Ecto neural progenitor cell (in vitro differentiated cells): ENCODE data around the gene LMAN2.

ENCODE experiments used
- DNase-seq: peaks from one replicate; pipeline ENCODE4 v3.0.0-alpha.2; 2018; ENCODE audit warnings: low spot score

LMAN2 gene

GRCh38 chr5:177325868-177326381, 25.5 kb downstream of the LMAN2 start:
- no peak for DNase-seq

DNA sequence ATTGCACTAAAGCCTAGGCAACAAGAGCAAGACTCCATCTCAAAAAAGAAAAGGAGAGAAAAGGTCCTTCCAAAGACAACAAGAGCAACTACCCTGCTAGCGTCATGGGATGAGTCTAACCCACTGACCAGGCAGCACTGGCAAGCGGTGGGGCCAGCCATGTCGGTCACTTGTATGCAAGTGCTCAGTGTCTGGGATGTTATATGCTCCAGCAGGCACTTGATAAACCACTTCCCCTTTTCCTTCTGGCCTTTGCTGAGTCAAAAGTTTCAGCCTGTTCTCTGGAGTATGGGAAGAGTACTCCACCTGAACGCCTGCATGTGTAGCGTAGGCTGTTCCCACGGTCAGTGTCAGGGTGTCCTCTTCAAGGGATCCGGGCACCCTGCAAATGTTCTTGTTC, 30.6 kb downstream of the LMAN2 start:
- no peak for DNase-seq

DNA sequence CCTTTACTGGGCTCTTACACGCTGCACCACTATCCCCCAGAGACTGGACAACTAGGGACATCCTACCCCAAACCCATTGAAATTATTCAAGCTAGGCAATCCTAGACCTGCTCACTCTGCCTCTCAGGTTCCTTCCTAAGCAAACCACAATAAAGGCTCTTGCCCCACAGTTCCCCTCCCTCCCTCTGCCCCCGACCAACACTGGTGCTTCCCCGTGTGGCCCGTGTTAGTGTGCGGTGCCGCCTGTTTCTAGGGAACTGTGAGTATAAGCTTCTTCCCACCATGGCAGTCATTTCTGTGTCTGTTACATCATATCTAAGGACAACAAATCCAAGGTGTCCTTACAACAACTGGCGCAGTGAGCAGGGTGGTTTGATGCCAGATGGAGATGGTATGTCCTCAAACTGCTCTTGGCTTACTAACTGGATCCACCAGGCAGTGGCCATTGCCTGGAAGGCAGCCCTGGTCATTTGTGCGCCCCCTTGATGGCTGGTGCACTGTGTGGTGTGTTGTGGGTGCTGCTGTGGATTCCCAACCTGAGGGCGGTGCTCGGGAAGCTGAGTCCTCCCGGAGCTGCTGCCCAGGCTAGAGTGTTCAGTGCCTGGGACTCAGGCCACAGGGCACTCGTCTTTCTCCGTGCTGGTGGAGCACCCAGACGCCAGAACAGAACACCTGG, 31.4 kb downstream of the LMAN2 start:
- no peak for DNase-seq

DNA sequence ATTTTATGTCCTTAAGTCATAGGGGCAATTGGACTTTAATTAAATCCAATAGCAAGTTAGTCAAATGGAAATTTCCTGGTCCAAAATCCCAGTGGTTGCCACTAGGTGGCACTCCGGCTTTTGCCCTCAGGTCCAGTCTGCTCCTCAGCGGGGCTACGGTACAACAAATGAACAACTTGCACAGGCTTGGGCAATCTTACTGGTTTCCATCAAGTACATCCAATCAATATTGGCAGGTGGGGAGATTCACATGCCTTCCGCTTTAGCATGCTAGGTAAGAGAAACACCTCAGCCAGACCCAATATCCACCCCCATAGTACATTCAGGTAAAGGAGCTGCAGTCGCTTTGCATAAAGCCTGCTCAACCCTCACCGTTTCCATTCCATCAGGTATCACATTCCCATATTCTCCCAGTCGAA, 33.5 kb downstream of the LMAN2 start:
- DNase-seq = peak; percentile 72

DNA sequence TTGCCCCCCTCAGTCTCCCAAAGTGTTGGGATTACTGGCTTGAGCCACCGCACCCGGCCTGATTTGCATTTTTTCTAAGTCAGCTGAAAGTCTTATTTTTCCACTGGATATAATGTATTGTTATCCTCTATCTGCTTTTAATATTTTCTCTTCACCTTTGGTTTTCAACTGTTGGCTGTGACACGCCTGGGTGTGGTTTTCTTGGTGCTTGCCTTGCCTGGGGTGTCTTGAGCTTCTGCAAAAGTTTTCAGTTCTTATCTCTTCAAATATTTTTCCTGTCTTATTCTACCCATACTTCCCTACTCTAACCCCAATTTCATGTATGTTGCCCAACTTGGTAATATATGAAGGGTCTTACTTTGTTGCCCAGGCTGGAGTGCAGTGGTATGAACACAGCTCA, 35.5 kb downstream of the LMAN2 start:
- no peak for DNase-seq

- DNase-seq = no peak
Observed at GRCh38 chr5:177315411-177315810, 36.1 kb downstream of the LMAN2 start.

GRCh38 chr5:177314376-177315342, 36.8 kb downstream of the LMAN2 start:
- DNase-seq = no peak

GRCh38 chr5:177313561-177314259, 37.8 kb downstream of the LMAN2 start:
- no peak for DNase-seq

GRCh38 chr5:177312649-177313181, 38.8 kb downstream of the LMAN2 start:
- peak; percentile 78 for DNase-seq

- peak; percentile 98 for DNase-seq
Observed at GRCh38 chr5:177311723-177312648, 39.5 kb downstream of the LMAN2 start, which contains the start of gene MXD3. TSS of gene MXD3 (minus strand) at chr5:177311898. CDS start at chr5:177311830, 68 bp downstream.

DNA sequence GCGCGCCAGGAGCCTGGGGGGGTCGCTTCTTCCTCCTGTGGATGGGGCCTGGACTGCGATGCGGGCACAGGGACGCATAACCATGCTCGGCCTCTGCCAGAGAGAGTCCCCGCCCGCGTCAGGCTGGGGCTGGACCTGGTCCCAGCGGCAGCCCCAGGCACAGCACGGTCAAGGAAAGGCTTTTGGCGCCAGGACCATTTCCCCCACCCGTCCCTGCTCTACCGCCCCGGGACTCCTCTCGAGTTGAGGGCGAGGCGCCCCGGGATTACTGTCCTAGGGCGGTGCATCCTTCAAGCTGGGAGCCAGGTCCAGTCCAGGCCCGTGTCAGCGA, 40.1 kb downstream of the LMAN2 start:
- DNase-seq = no peak

DNA sequence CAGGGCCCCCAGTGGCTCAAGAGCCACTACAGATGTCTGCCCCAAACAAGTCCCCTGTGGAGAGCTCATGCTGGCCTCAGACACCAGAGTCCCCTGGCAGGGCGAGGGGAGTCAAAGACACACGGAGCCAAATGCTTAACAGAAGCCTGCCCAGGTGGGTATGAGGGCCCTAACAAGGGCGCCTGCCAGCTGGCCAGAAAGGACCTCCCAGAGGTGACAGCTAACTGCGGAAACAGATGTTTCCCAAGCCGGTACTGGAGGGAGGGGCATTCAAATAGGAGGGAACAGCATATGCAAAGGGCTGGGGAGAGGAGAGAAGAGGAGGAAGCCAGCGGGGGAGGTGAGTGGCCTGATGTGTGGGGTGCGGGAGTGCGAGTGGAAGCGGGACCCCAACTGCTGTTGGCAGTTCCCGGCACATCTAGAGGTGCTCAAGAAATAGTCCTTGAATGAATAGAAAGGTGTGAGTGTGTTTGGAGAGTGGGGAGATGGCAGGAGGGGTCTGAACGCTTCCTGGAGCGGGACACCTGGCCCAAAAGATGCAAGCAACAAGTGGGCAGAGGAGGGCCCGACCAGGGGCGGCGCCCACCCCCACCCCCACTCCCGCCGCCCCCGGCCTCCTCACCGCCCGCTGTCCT, 40.6 kb downstream of the LMAN2 start:
- no peak for DNase-seq

- no peak for DNase-seq
Observed at GRCh38 chr5:177310332-177310731, 41.1 kb downstream of the LMAN2 start.

GRCh38 chr5:177309351-177310191, 41.9 kb downstream of the LMAN2 start:
- DNase-seq = peak; percentile 82

- no peak for DNase-seq
Observed at GRCh38 chr5:177308740-177309139, 42.7 kb downstream of the LMAN2 start.

DNA sequence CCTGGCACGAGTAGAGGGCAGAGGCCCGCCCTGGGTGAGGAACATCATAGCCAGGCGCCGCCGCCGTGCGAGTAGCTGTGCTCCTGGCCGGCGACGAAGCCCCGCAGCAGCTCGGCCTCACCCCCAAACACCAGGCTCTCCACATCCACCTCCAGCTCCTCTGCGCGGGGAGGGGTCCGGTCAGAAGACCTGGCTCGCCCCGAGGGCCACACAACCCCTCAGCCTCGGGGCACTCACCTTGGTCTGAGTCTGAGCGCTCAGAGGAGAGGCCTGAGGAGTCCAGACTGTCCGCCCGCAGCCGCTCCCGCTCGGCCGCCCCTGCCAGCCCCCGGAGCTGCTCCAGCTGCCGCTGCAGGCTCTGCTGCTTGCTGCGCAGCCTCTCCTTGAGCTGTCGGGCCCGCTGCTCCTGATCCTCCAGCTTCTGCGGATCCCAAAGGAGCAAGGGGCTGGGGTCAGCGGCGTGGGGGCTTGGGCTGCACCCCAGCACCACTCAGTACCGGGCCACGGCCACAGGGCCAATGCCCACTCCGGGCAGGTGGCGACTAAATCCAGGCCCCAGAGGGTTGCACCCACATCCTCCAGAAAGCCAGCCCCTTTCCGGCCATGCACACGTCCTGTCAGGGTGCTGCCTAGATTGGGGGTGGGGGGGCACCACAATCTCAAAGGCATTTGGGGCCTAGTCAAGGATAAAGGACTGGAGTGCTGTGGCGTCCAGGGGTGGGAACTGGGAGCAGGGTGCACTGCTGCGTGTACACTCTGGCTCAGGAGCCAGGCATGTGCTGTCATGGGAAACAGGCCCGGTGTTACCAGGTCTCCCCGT, 43.7 kb downstream of the LMAN2 start:
- no peak for DNase-seq

- no peak for DNase-seq
Observed at GRCh38 chr5:177306674-177307543, 44.6 kb downstream of the LMAN2 start.
